Stimulated activated CD8-positive, alpha-beta memory T cell treated with anti-CD3 and anti-CD28 coated beads, Interleukin-2, amount 100 ng/mL, for 1 hour (primary cell): ENCODE measurements around the gene CISH.

Source experiments
- DNase-seq, 2 donors: peaks; one replicate each; pipeline ENCODE4 v3.0.0-alpha.2; 2020; ENCODE audit warnings: low read depth in 2 of 2

The CISH gene

GRCh38 chr3:50637011-50637410, 25.4 kb upstream of the CISH start:
- DNase-seq = no peak

- DNase-seq = no peak
Measured at GRCh38 chr3:50635066-50635465, 23.5 kb upstream of the CISH start.

- DNase-seq = no peak
Measured at GRCh38 chr3:50633230-50633790, 21.7 kb upstream of the CISH start.

- no peak for DNase-seq
Measured at GRCh38 chr3:50632450-50632849, 20.9 kb upstream of the CISH start.

- DNase-seq = no peak
Measured at GRCh38 chr3:50630877-50631276, 19.3 kb upstream of the CISH start.

GRCh38 chr3:50630394-50630793, 18.8 kb upstream of the CISH start:
- DNase-seq = no peak

- no peak for DNase-seq
Measured at GRCh38 chr3:50628601-50629000, 17.0 kb upstream of the CISH start.

GRCh38 chr3:50627407-50628051, 16.0 kb upstream of the CISH start:
- DNase-seq = no peak

- DNase-seq = no peak
Measured at GRCh38 chr3:50626401-50626800, 14.8 kb upstream of the CISH start.

- no peak for DNase-seq
Measured at GRCh38 chr3:50625231-50626182, 13.9 kb upstream of the CISH start.

GRCh38 chr3:50624634-50625033, 13.1 kb upstream of the CISH start:
- no peak for DNase-seq

- DNase-seq = no peak
Measured at GRCh38 chr3:50623840-50624474, 12.4 kb upstream of the CISH start.

- no peak for DNase-seq
Measured at GRCh38 chr3:50622881-50623280, 11.3 kb upstream of the CISH start.

- no peak for DNase-seq
Measured at GRCh38 chr3:50620820-50621219, 9.2 kb upstream of the CISH start.

GRCh38 chr3:50620420-50620819, 8.8 kb upstream of the CISH start:
- no peak for DNase-seq

GRCh38 chr3:50617911-50618481, 6.4 kb upstream of the CISH start:
- no peak for DNase-seq

- no peak for DNase-seq
Measured at GRCh38 chr3:50617096-50617791, 5.7 kb upstream of the CISH start, which contains the start of gene MAPKAPK3. TSS of gene MAPKAPK3 (plus strand) at chr3:50617151. CDS start at chr3:50617566, 415 bp downstream.

GRCh38 chr3:50616770-50617095, 5.2 kb upstream of the CISH start:
- peak; percentile 93 to 94 for DNase-seq

GRCh38 chr3:50616003-50616769, 4.6 kb upstream of the CISH start:
- DNase-seq = peak; percentile 67 to 70

- DNase-seq = no peak
Measured at GRCh38 chr3:50615190-50615589, 3.6 kb upstream of the CISH start.
